ENCODE measurements around the gene ITGB1. TPM values are rescaled to one million over a fixed set of nuclear protein-coding genes. Genes with fewer than 3 reads are reported as not detected.

The ITGB1 gene
- total and polyA plus RNA-seq, 11 donors = 150 to 1,693 (median 701) TPM

- intact Hi-C loops (cut with DNase I) = no loop called here
- DNase-seq (no peak), ATAC-seq (no peak)
- no peaks in the 10 kb centered on the region for H3K4me1 ChIP-seq
- 96 to 100% (median 99%) methylated on average over 1 of the region's 1 CpG for WGBS, 4 donors
- no peak for TF ChIP-seq POLR2A (IDR thresholded peaks at IDR 0.05)
- no peak for TF ChIP-seq CTCF (IDR thresholded peaks at IDR 0.05)
- H3K27me3 ChIP-seq = no peaks in the 10 kb centered on the region
- no peak overlapping the region for H3K27ac ChIP-seq
- no peaks in the 10 kb centered on the region for H3K36me3 ChIP-seq
- H3K4me3 ChIP-seq = no peak overlapping the region
- H3K9me3 ChIP-seq = no peaks in the 10 kb centered on the region
Measured at GRCh38 chr10:32889631-32890212, 68.3 kb downstream of the ITGB1 start.

GRCh38 chr10:32888161-32888927 is 69.7 kb downstream of the ITGB1 start:
- H3K9me3 ChIP-seq = no peaks in the 10 kb centered on the region
- no peak for DNase-seq
- no peak overlapping the region for H3K4me3 ChIP-seq
- no peak for ATAC-seq
- TF ChIP-seq CTCF (IDR thresholded peaks at IDR 0.05) (no peak), POLR2A (IDR thresholded peaks at IDR 0.05) (no peak)
- H3K4me1 ChIP-seq = no peaks in the 10 kb centered on the region
- no peaks in the 10 kb centered on the region for H3K36me3 ChIP-seq
- intact Hi-C loops (cut with DNase I) = no loop called here
- H3K27ac ChIP-seq = no peak overlapping the region
- H3K27me3 ChIP-seq = no peaks in the 10 kb centered on the region
- WGBS, 4 donors = 95 to 97% (median 96%) methylated on average over 11 of the region's 11 CpGs

GRCh38 chr10:32887481-32887880 is 70.5 kb downstream of the ITGB1 start:
- no peak overlapping the region for H3K27ac ChIP-seq
- intact Hi-C loops (cut with DNase I) = no loop called here
- no peaks in the 10 kb centered on the region for H3K9me3 ChIP-seq
- H3K27me3 ChIP-seq = no peaks in the 10 kb centered on the region
- 86 to 93% (median 87%) methylated on average over 7 of the region's 7 CpGs for WGBS, 4 donors
- no peak for DNase-seq
- no peak for ATAC-seq
- no peaks in the 10 kb centered on the region for H3K36me3 ChIP-seq
- no peak overlapping the region for H3K4me3 ChIP-seq
- no peak for TF ChIP-seq CTCF (IDR thresholded peaks at IDR 0.05)
- H3K4me1 ChIP-seq = no peaks in the 10 kb centered on the region

GRCh38 chr10:32882076-32882475 is 76.0 kb downstream of the ITGB1 start:
- Histone ChIP-seq H3K36me3 (no peaks in the 10 kb centered on the region), H3K4me3 (no peak overlapping the region), H3K4me1 (no peaks in the 10 kb centered on the region), H3K9me3 (no peaks in the 10 kb centered on the region), H3K27ac (no peak overlapping the region), H3K27me3 (no peaks in the 10 kb centered on the region)
- TF ChIP-seq CTCF (IDR thresholded peaks at IDR 0.05) = no peak
- no peak for TF ChIP-seq POLR2A (IDR thresholded peaks at IDR 0.05)
- DNase-seq (no peak), ATAC-seq (no peak)
- WGBS, 4 donors = 88 to 92% (median 90%) methylated on average over 6 of the region's 6 CpGs
- intact Hi-C loops (cut with DNase I) = no loop called here

Measured in heart left ventricle (tissue), 16 donors.